HepG2 (cell line): ENCODE results near the gene DNAJC30. TPM values are rescaled to one million over a fixed set of nuclear protein-coding genes. Genes with fewer than 3 reads are reported as not detected.

Experiments
- ATAC-seq: fragments of 200-7000 bp; cut with Tn5 transposase; 3 replicates; pipeline ENCODE4 v1.9.1; 2020; ENCODE audit warnings: mild to moderate bottlenecking, moderate library complexity
- BruUV-seq: library from RNA; stranded (reverse); fragments of 400-500 nt; replicated peaks from 2 replicates; lab custom pipeline; 2021; lab: Mats Ljungman, UMichigan
- CTCF ChIA-PET: fragments of 300-600 bp; formaldehyde crosslinking; extraction: SDS; loops from one replicate; lab custom pipeline; 2021; ENCODE audit warnings: low total read pairs, inconsistent platforms, low intra/inter-chr PET ratio; lab: Yijun Ruan, JAX
- POLR2A ChIA-PET: fragments of 350-600 bp; sonication (Branson Sonifier 250); formaldehyde crosslinking; loops from one replicate; lab custom pipeline; 2020; ENCODE audit warnings: antibody characterized with exemption, inconsistent platforms; lab: Yijun Ruan, JAX
- DNase-seq: peaks from one replicate; pipeline ENCODE4 v3.0.0-alpha.2; 2015; ENCODE audit warnings: low spot score
- FAIRE-seq: peaks from 3 replicates; lab custom pipeline; 2011; peaks lifted over from hg19 to GRCh38; lab: Jason Lieb, UNC
- H2AFZ ChIP-seq: one replicate; pipeline ENCODE4 v1.6.1; 2011; ENCODE audit warnings: low read length, inconsistent platforms
- H3K27ac ChIP-seq: fragments of 300-600 bp; 3 replicates; pipeline ENCODE4 v1.8.0; 2011; ENCODE audit warnings: mixed run types, mild to moderate bottlenecking, mixed read lengths, low read length, inconsistent platforms; ENCODE audit not compliant: insufficient read depth; ENCODE audit errors: extremely low read length
- H3K27me3 ChIP-seq, 2 experiments: fragments of 200-600 bp in 1 of 2; 2 replicates in 1 of 2; 3 replicates in 1 of 2; pipeline versions ENCODE4 v1.6.0 to v1.8.0; 2011; ENCODE audit warnings: low read length in 2 of 2, mild to moderate bottlenecking in 2 of 2, moderate library complexity in 2 of 2, inconsistent platforms in 1 of 2; ENCODE audit not compliant: insufficient read depth in 2 of 2, control insufficient read depth in 1 of 2
- H3K36me3 ChIP-seq, 2 experiments: fragments of 200-600 bp in 1 of 2; replicated peaks in 1 of 2; 2 replicates in 1 of 2; 3 replicates in 1 of 2; pipeline versions ENCODE4 v1.5.1 to v1.8.0; 2011; ENCODE audit warnings: low read length in 2 of 2, inconsistent platforms in 1 of 2; ENCODE audit not compliant: insufficient read depth in 2 of 2, control insufficient read depth in 1 of 2
- H3K4me1 ChIP-seq: 2 replicates; pipeline ENCODE4 v1.5.1; 2012; ENCODE audit warnings: low read length, inconsistent platforms; ENCODE audit not compliant: insufficient read depth
- H3K4me2 ChIP-seq: 2 replicates; pipeline ENCODE4 v1.6.0; 2011; ENCODE audit warnings: low read depth, low read length, inconsistent platforms
- H3K4me3 ChIP-seq, 3 experiments: fragments of 200-600 bp in 1 of 3; sonication (generic), shearing (Covaris generic) in 1 of 3; replicated peaks in 1 of 3; 2 replicates each; pipeline ENCODE4 v1.5.1; 2011 to 2016; ENCODE audit warnings: low read length in 3 of 3, inconsistent platforms in 2 of 3, low read depth in 2 of 3, mild to moderate bottlenecking in 2 of 3, control low read depth in 1 of 3, mixed read lengths in 1 of 3; ENCODE audit not compliant: insufficient read depth in 1 of 3
- H3K79me2 ChIP-seq: one replicate; pipeline ENCODE4 v1.6.1; 2011; ENCODE audit warnings: low read length, inconsistent platforms; ENCODE audit not compliant: insufficient read depth
- H3K9ac ChIP-seq: 2 replicates; pipeline ENCODE4 v1.6.0; 2011; ENCODE audit warnings: mild to moderate bottlenecking, low read depth, low read length, inconsistent platforms; ENCODE audit not compliant: insufficient read depth
- H3K9me3 ChIP-seq: 2 replicates; pipeline ENCODE4 v1.5.1; 2012; ENCODE audit warnings: mild to moderate bottlenecking, low read length
- H4K20me1 ChIP-seq: 2 replicates; pipeline ENCODE4 v1.6.0; 2011; ENCODE audit warnings: inconsistent platforms, mild to moderate bottlenecking, low read length, moderate library complexity; ENCODE audit not compliant: insufficient read depth
- CCDC6 ChIP-seq: sonication (generic); formaldehyde crosslinking; IDR thresholded peaks from 2 replicates; pipeline ENCODE4 v1.8.1; 2022; ENCODE audit warnings: mild to moderate bottlenecking, missing genetic modification reagents, moderate library complexity
- FOXC1 ChIP-seq: sonication (generic); formaldehyde crosslinking; IDR thresholded peaks from 2 replicates; pipeline ENCODE4 v1.8.0; 2022; ENCODE audit warnings: mild to moderate bottlenecking, missing genetic modification reagents, borderline replicate concordance
- JUN ChIP-seq: sonication (generic); formaldehyde crosslinking; IDR thresholded peaks from 2 replicates; pipeline ENCODE4 v1.4.0; 2020; ENCODE audit warnings: mild to moderate bottlenecking, missing genetic modification reagents
- NR2F2 ChIP-seq: IDR thresholded peaks from 2 replicates; pipeline ENCODE4 v1.6.1; 2012; ENCODE audit warnings: low read depth, inconsistent platforms, borderline replicate concordance
- PPARG ChIP-seq: conservative IDR thresholded peaks from 2 replicates; pipeline ENCODE4 v1.6.1; 2016; ENCODE audit warnings: missing biosample characterization, missing genetic modification reagents
- REPIN1 ChIP-seq: sonication (generic); formaldehyde crosslinking; IDR thresholded peaks from 2 replicates; pipeline ENCODE4 v1.8.0; 2022; ENCODE audit warnings: missing genetic modification reagents, low read depth, mild to moderate bottlenecking, borderline replicate concordance
- SAP130 ChIP-seq: IDR thresholded peaks from 2 replicates; pipeline ENCODE4 v1.6.1; 2016; ENCODE audit warnings: low read depth
- SIX4 ChIP-seq: sonication (generic); formaldehyde crosslinking; IDR thresholded peaks from 2 replicates; pipeline ENCODE4 v1.4.0; 2020; ENCODE audit warnings: missing genetic modification reagents
- SOX13 ChIP-seq, 3 experiments: fragments of 450-650 bp in 1 of 3; sonication (generic) in 1 of 3; formaldehyde crosslinking in 1 of 3; IDR thresholded peaks in 2 of 3; conservative IDR thresholded peaks in 1 of 3; 2 replicates each; pipeline versions ENCODE4 v1.5.0 to v1.6.1; 2016 to 2020; ENCODE audit warnings: antibody characterized with exemption in 1 of 3, mild to moderate bottlenecking in 1 of 3, missing compliant biosample characterization in 1 of 3, missing genetic modification reagents in 1 of 3, moderate library complexity in 1 of 3
- TFAP4 ChIP-seq: sonication (generic); IDR thresholded peaks from 2 replicates; pipeline ENCODE4 v1.6.1; 2016; ENCODE audit warnings: low read depth, borderline replicate concordance
- YEATS2 ChIP-seq: sonication (generic); formaldehyde crosslinking; IDR thresholded peaks from 2 replicates; pipeline ENCODE4 v1.4.0; 2020; ENCODE audit warnings: missing genetic modification reagents, borderline replicate concordance
- ZBTB38 ChIP-seq: sonication (generic); formaldehyde crosslinking; IDR thresholded peaks from 2 replicates; pipeline ENCODE4 v1.5.1; 2020; ENCODE audit warnings: mild to moderate bottlenecking, missing genetic modification reagents
- ZBTB7B ChIP-seq: sonication (generic); formaldehyde crosslinking; IDR thresholded peaks from 2 replicates; pipeline ENCODE4 v1.4.0; 2020; ENCODE audit warnings: missing genetic modification reagents
- ZEB1 ChIP-seq: IDR thresholded peaks from 2 replicates; pipeline ENCODE4 v1.6.1; 2012; ENCODE audit warnings: mild to moderate bottlenecking, low read depth, inconsistent platforms; ENCODE audit not compliant: insufficient replicate concordance
- ZNF124 ChIP-seq: sonication (generic); formaldehyde crosslinking; IDR thresholded peaks from 2 replicates; pipeline ENCODE4 v1.4.0; 2020; ENCODE audit warnings: missing genetic modification reagents
- whole genome bisulfite sequencing: methylation state at CpG from one replicate; pipeline ENCODE4 v1.1.6; 2017; ENCODE audit warnings: low lambda C conversion rate; 5-methylcytosine and 5-hydroxymethylcytosine counted together
- in situ Hi-C: cut with HindIII; loops from 2 replicates; pipeline ENCODE4 v1.10.0; 2017; ENCODE audit warnings: low pct_unique_long_range_greater_than_20kb; ENCODE audit not compliant: extremely low pct_ligation_motif_present
- intact Hi-C: fragments of 100-400 bp; cut with micrococcal nuclease; formaldehyde crosslinking; loops from one replicate; pipeline ENCODE4 v1.10.0; 2022; ENCODE audit not compliant: unreplicated experiment
- polyA plus RNA-seq, 8 experiments: library from polyadenylated mRNA; depleted of rRNA in 3 of 8; stranded (reverse) in 7 of 8; unstranded in 1 of 8; fragments of >200 nt; fragmentation: Illumina TruSeq in 4 of 8; extraction: Trizol in 4 of 8; gene quantifications; 2 replicates each; pipeline versions ENCODE4 v1.2.1 to v1.2.3, GENCODE V29; 2011 to 2016; ENCODE audit warnings: low read depth in 4 of 8, missing spikeins in 1 of 8, mixed read lengths in 1 of 8; ENCODE audit not compliant: insufficient read depth in 1 of 8
- total RNA-seq, 5 experiments: library from RNA; depleted of rRNA; stranded (reverse); fragments of >200 nt; fragmentation: Illumina TruSeq; extraction: Trizol; gene quantifications; 2 replicates each; pipeline ENCODE4 v1.2.3, GENCODE V29; 2016; ENCODE audit warnings: low read depth in 1 of 5
- TF ChIP-seq, protein P1 (sequence below): sonication (generic); formaldehyde crosslinking; IDR thresholded peaks from 2 replicates; pipeline ENCODE4 v1.9.0; 2022; ENCODE audit warnings: missing genetic modification reagents, mild to moderate bottlenecking, borderline replicate concordance
- TF ChIP-seq, protein P2 (sequence below): IDR thresholded peaks from 2 replicates; pipeline ENCODE4 v1.6.1; 2012; ENCODE audit warnings: inconsistent platforms

Gene DNAJC30
- total and polyA plus RNA-seq, 2 of the 13 experiments (the other 11 are each of a cell fraction or from before 2014, with no cell fraction given): 3.3 to 3.8 TPM

DNA sequence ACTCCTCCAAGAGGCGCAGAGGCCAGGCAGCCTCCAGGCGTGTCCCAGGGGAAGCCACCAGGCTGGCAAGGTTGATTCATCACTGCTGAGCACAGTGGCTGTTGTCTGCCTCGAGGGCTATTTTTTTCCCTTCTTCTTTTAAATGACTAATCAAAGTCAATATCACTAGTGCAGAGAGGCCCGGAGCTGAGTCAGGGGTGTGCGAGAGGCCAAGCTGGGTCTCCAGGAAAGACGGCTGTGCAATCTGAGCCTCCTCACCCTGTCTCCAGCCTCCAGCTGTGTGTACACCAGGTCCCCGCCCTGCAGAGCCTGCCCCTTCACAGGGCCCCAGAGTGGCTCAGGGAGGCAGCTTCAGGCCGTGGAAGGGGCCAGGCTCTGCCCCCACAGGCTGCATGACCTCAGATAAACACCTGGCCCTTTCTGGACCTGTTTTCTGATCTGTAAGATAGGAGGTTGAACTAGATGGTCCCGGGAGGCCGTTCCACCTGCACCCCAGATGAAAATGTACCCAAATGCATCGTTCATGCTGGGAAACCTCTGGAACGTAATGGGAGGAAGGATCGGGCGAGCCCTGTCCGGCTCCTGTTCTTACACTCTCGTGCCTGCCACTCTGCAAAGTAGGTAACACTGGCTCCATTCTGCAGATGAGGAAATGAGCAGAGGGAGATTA lies 32.5 kb upstream of the DNAJC30 start:
- Histone ChIP-seq H3K79me2 (no peaks in the 10 kb centered on the region), H3K27ac (peak overlapping the region; percentile 36), H4K20me1 (peaks cover 7% of the 10 kb centered on the region), H3K27me3 (peaks cover 0 to 1% of the 10 kb centered on the region in 2 experiments; a peak in 1 of 5 replicates), H2AFZ (no peak overlapping the region), H3K4me1 (peaks cover 47% of the 10 kb centered on the region), H3K36me3 (no peaks in the 10 kb centered on the region), H3K9ac (peak overlapping the region; percentile 52), H3K4me3 (peak overlapping the region in 2 of 3 experiments; percentile 3 to 13; a peak in 1 of 6 replicates), H3K9me3 (no peaks in the 10 kb centered on the region), H3K4me2 (peak overlapping the region; percentile 51)
- FAIRE-seq (peak; percentile 84), DNase-seq (peak; percentile 90), ATAC-seq (peak; percentile 87)
- in situ Hi-C loops: loop anchor here (5.0 kb wide), 1 partner anchor 108 kb away; no protein-coding TSS in a partner anchor
- ChIA-PET CTCF (no interaction called here), POLR2A (interaction anchor here (0.7 to 2.3 kb wide), 18 partner anchors 10 to 159 kb away, joined by 3 to 12 read pairs (median 6); partner anchors contain the start of genes ABHD11, BCL7B, BUD23 and DNAJC30)
- WGBS: 0% methylated on average over 3 of the region's 16 CpGs
- intact Hi-C loops: loop anchor here (5.0 kb wide), 2 partner anchors 33 to 48 kb away; partner anchors contain the start of genes BUD23, DNAJC30 and VPS37D
- BruUV-seq: no TSS peak
- TF ChIP-seq NR2F2: no peak
- TF ChIP-seq, protein P1, sequence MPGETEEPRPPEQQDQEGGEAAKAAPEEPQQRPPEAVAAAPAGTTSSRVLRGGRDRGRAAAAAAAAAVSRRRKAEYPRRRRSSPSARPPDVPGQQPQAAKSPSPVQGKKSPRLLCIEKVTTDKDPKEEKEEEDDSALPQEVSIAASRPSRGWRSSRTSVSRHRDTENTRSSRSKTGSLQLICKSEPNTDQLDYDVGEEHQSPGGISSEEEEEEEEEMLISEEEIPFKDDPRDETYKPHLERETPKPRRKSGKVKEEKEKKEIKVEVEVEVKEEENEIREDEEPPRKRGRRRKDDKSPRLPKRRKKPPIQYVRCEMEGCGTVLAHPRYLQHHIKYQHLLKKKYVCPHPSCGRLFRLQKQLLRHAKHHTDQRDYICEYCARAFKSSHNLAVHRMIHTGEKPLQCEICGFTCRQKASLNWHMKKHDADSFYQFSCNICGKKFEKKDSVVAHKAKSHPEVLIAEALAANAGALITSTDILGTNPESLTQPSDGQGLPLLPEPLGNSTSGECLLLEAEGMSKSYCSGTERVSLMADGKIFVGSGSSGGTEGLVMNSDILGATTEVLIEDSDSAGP (CRISPR knock-in tag): peak; percentile 58; the same call in 1 of the 2 replicates
- TF ChIP-seq REPIN1: 0 out of 2 replicates have a peak, but pooled peaks have one; percentile 53
- peak; percentile 62; the same call in 1 of the 2 replicates for TF ChIP-seq FOXC1 (CRISPR knock-in tag)
- TF ChIP-seq, protein P2, sequence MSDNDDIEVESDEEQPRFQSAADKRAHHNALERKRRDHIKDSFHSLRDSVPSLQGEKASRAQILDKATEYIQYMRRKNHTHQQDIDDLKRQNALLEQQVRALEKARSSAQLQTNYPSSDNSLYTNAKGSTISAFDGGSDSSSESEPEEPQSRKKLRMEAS: peak; percentile 51
- peak; percentile 29; the same call in 1 of the 2 replicates for TF ChIP-seq CCDC6 (CRISPR knock-in tag)
- peak; percentile 50; the same call in 1 of the 2 replicates for TF ChIP-seq PPARG (CRISPR knock-in tag)
- peak; percentile 93 for TF ChIP-seq SIX4
- TF ChIP-seq SAP130 (CRISPR knock-in tag): peak; percentile 91
- peak; percentile 99 for TF ChIP-seq TFAP4
- TF ChIP-seq JUN (CRISPR knock-in tag): peak; percentile 74; the same call in 1 of the 2 replicates
- no peak for TF ChIP-seq SOX13 (IDR thresholded peaks at IDR 0.05)
- TF ChIP-seq SOX13 (CRISPR knock-in tag; conservative IDR thresholded peaks at IDR 0.05 in 1 of 2, IDR thresholded peaks at IDR 0.05 in 1 of 2): peak in 1 of 2 experiments; percentile 68; a peak in 2 of 4 replicates
- TF ChIP-seq ZBTB7B (CRISPR knock-in tag): peak; percentile 61; the same call in 1 of the 2 replicates
- no peak for TF ChIP-seq ZEB1
- TF ChIP-seq ZNF124 (CRISPR knock-in tag): no peak
- 0 out of 2 replicates have a peak, but pooled peaks have one; percentile 50 for TF ChIP-seq ZBTB38 (CRISPR knock-in tag)
- peak; percentile 29; the same call in 1 of the 2 replicates for TF ChIP-seq YEATS2
